ENCODE results near the gene KANK3. TPM values are rescaled to one million over a fixed set of nuclear protein-coding genes. Genes with fewer than 3 reads are reported as not detected.

KANK3 gene
- total and polyA plus RNA-seq, 2 of the 8 experiments (the other 6 are each of a cell fraction or from before 2014, with no cell fraction given), result 2.5 to 4.2 TPM

DNA sequence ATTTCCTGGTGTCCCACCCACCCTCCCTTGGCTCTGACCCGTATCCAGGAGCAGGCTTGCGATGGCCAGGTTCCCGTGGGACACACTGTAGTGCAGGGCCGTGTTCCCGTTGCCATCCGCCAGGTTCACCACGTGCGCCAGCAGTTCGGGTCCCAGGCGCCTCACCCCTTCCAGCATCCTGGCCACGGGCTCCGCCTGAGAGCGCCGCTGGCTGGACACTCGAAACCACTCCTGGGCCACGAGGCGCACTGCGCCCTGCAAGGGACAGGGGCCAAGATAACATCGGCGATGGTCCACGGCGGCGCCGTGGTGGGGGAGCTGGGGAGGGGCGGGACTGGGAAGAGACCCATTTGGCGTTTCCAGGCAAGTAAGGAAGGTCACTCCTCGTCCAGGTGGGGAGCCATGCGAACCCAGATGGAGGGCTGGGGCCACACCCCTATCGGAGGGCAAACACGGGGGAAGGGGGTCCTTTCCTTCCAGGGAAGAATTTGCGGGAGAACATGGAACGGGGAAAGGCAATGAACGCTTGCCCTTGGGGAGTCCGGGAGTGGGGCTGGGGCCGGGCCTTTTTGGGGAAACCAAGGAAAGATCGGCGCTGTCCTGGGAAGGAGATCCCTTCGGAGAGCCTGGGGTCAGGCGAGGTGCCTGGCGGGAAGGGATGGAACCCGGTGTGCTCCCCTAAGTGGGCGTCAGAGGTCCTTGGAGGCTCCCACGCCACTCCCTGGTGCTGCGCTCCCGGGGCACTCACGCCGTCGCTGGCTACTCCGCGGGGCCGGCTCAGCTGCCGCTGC, 9.9 kb downstream of the KANK3 start (continued):
- TF ChIP-seq, protein P1, sequence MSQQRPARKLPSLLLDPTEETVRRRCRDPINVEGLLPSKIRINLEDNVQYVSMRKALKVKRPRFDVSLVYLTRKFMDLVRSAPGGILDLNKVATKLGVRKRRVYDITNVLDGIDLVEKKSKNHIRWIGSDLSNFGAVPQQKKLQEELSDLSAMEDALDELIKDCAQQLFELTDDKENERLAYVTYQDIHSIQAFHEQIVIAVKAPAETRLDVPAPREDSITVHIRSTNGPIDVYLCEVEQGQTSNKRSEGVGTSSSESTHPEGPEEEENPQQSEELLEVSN (IDR thresholded peaks at IDR 0.05), result peak; percentile 63
- TF ChIP-seq, protein P2, sequence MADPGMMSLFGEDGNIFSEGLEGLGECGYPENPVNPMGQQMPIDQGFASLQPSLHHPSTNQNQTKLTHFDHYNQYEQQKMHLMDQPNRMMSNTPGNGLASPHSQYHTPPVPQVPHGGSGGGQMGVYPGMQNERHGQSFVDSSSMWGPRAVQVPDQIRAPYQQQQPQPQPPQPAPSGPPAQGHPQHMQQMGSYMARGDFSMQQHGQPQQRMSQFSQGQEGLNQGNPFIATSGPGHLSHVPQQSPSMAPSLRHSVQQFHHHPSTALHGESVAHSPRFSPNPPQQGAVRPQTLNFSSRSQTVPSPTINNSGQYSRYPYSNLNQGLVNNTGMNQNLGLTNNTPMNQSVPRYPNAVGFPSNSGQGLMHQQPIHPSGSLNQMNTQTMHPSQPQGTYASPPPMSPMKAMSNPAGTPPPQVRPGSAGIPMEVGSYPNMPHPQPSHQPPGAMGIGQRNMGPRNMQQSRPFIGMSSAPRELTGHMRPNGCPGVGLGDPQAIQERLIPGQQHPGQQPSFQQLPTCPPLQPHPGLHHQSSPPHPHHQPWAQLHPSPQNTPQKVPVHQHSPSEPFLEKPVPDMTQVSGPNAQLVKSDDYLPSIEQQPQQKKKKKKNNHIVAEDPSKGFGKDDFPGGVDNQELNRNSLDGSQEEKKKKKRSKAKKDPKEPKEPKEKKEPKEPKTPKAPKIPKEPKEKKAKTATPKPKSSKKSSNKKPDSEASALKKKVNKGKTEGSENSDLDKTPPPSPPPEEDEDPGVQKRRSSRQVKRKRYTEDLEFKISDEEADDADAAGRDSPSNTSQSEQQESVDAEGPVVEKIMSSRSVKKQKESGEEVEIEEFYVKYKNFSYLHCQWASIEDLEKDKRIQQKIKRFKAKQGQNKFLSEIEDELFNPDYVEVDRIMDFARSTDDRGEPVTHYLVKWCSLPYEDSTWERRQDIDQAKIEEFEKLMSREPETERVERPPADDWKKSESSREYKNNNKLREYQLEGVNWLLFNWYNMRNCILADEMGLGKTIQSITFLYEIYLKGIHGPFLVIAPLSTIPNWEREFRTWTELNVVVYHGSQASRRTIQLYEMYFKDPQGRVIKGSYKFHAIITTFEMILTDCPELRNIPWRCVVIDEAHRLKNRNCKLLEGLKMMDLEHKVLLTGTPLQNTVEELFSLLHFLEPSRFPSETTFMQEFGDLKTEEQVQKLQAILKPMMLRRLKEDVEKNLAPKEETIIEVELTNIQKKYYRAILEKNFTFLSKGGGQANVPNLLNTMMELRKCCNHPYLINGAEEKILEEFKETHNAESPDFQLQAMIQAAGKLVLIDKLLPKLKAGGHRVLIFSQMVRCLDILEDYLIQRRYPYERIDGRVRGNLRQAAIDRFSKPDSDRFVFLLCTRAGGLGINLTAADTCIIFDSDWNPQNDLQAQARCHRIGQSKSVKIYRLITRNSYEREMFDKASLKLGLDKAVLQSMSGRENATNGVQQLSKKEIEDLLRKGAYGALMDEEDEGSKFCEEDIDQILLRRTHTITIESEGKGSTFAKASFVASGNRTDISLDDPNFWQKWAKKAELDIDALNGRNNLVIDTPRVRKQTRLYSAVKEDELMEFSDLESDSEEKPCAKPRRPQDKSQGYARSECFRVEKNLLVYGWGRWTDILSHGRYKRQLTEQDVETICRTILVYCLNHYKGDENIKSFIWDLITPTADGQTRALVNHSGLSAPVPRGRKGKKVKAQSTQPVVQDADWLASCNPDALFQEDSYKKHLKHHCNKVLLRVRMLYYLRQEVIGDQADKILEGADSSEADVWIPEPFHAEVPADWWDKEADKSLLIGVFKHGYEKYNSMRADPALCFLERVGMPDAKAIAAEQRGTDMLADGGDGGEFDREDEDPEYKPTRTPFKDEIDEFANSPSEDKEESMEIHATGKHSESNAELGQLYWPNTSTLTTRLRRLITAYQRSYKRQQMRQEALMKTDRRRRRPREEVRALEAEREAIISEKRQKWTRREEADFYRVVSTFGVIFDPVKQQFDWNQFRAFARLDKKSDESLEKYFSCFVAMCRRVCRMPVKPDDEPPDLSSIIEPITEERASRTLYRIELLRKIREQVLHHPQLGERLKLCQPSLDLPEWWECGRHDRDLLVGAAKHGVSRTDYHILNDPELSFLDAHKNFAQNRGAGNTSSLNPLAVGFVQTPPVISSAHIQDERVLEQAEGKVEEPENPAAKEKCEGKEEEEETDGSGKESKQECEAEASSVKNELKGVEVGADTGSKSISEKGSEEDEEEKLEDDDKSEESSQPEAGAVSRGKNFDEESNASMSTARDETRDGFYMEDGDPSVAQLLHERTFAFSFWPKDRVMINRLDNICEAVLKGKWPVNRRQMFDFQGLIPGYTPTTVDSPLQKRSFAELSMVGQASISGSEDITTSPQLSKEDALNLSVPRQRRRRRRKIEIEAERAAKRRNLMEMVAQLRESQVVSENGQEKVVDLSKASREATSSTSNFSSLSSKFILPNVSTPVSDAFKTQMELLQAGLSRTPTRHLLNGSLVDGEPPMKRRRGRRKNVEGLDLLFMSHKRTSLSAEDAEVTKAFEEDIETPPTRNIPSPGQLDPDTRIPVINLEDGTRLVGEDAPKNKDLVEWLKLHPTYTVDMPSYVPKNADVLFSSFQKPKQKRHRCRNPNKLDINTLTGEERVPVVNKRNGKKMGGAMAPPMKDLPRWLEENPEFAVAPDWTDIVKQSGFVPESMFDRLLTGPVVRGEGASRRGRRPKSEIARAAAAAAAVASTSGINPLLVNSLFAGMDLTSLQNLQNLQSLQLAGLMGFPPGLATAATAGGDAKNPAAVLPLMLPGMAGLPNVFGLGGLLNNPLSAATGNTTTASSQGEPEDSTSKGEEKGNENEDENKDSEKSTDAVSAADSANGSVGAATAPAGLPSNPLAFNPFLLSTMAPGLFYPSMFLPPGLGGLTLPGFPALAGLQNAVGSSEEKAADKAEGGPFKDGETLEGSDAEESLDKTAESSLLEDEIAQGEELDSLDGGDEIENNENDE (IDR thresholded peaks at IDR 0.05; ENCODE audit: insufficient replicate concordance, low read length), result no peak
- no peak for TF ChIP-seq CEBPB (IDR thresholded peaks at IDR 0.05; ENCODE audit: low read depth, low read length)
- TF ChIP-seq, protein P3, sequence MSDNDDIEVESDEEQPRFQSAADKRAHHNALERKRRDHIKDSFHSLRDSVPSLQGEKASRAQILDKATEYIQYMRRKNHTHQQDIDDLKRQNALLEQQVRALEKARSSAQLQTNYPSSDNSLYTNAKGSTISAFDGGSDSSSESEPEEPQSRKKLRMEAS (IDR thresholded peaks at IDR 0.05), result peak; percentile 93
- TF ChIP-seq JUND (IDR thresholded peaks at IDR 0.05; ENCODE audit: low read length), result no peak
